HG02798 (cell line): ENCODE measurements around the gene NSF.
"Not testable (repeated sequence)": the region's sequence is repeated elsewhere in the genome, so short reads cannot be mapped to it uniquely, and the experiment has no call there.

ENCODE experiments used
- ATAC-seq: cut with Tn5 transposase; IDR thresholded peaks from one replicate; pipeline ENCODE4 v1.9.1; 2021; ENCODE audit warnings: mild to moderate bottlenecking; ENCODE audit not compliant: unreplicated experiment, poor library complexity

Gene NSF

DNA sequence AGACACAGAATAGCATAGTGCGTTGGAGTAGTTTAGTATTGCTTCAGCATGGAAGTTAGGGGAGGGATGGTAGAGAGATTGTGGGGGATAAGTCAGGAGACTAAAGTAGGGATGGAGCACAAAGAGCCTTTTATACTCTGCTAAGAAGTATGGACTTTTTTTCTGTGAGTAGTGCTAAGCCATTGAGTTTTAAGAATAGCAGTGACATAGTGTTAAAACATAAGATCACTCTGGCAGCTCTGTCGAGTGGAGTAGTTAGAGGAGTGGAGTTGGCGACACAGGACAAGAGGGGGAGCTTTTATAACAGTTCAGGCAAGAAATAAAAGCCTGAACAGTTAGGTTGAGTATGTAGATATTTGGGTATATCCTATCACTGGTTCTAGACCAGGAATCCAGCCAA, 106.1 kb downstream of the NSF start:
- not testable (repeated sequence) for ATAC-seq

DNA sequence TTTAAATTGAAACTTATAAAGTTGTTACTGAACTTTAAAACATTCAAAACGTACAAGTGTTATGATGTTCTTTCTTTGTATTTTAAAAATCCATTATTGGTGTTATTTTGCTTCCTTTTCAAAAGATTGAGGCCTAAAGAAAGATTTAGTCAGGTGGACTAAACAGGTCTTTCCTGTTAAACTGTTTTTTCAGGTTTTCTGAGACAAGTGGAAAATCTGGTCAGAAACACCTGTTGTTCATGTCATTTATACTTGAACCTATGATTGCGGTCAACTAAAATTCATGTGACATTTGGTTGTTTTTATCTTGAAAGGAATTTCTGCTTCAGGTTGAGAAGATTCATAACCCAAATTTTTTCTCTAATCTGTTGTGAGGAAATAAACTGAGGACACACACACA, 108.5 kb downstream of the NSF start:
- not testable (repeated sequence) for ATAC-seq

DNA sequence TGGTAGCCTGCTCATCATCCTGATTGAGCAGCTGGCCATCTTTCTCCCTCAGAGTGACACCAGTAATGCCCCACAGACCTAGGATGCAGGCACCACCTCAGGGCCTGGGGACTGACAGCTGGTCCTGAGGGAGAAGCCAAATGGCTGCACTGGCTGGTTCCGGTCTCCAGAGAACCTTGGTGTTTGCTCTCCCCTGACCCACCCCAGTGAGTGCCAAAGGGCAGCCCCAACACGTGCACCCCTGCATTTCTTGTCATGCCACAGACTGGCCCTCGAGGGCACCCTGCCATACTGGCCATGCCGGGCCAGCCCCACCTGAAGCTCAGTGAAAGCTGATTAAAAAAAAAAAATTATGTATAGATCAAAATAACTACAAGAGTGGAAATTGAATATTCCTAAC, 127.5 kb downstream of the NSF start:
- ATAC-seq: no peak

DNA sequence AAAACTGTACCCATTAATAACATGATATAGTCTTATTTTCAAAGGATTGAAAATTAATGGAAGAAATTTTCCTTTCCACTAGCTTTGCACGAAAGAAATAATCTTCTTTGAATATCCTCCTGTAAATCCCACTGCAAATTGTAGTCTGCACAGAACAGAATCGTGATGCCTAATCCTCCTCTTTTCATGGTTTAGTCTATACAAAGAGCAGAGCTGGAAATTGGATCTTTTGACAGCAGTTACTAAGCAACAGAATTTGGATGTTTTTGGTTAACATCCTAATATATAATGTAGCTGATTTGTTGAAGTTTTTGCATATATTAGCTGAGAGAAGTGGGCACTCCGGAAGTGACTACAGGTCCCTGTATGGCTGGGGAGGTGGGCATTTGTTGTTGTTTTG, 129.4 kb downstream of the NSF start:
- ATAC-seq: no peak

DNA sequence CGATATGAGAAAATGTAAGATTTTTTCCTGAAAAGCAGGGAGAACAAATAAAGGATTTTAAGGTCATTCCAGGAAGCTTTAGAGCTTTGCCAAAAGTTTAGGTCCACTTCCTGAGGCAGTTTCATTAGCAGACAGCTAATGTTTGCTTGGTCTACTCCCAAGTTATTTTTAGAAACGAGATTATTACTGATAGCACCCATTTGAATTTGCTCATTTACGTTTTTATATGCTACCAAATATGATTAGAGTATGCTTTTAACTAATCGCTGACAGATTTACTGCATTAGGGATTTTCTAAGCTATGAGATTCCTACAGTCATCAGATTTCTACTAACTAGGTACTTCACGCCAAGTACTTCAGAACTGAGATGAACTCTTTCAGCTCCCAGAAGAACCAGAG, 129.9 kb downstream of the NSF start:
- ATAC-seq: no peak

DNA sequence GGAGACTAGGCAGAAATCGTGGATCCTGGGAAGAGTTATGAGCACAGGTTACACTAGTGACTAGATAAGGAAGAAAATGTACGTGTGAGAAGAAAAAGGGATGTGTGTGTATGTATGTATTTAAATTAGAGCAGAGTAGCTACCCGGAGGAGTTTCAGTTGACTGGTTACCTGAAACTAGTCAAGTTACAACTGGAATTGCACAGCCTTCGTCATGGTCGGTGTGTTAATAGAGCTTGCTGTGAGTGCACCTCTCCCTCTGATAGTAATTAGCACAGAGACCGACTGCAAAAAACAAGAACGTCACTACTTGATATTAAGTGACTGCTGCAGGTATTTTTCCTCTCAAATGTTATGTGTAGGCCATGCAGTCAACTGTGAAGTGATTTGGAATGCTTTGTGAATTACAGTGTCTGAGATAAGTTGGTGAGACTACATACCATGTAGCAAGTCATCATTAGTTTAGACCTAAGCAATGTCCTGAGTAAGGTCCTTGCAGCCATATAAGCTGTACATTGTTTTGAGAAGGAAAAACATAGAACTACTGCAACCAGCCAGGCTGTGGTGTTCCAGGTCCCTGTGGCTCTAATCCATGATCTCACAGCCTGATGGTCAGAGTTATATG, 132.3 kb downstream of the NSF start:
- no peak for ATAC-seq

DNA sequence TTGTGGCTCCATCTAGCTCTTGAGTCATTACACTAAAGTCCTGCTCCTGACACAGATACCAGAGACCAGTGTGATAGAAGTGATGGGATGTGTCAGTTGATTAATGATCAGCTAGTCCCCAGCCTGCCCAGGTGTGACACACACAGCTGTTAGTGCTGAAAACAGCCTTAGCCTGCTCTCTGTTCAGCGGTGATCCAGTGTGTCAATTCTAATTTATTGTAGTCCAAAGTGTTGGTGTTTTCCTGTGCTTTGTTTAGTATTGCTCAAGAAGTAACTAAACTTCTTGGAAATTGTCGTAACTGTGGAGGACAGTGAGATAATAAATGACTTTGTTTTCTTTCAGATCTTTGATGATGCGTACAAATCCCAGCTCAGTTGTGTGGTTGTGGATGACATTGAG, 135.7 kb downstream of the NSF start:
- ATAC-seq: no peak

DNA sequence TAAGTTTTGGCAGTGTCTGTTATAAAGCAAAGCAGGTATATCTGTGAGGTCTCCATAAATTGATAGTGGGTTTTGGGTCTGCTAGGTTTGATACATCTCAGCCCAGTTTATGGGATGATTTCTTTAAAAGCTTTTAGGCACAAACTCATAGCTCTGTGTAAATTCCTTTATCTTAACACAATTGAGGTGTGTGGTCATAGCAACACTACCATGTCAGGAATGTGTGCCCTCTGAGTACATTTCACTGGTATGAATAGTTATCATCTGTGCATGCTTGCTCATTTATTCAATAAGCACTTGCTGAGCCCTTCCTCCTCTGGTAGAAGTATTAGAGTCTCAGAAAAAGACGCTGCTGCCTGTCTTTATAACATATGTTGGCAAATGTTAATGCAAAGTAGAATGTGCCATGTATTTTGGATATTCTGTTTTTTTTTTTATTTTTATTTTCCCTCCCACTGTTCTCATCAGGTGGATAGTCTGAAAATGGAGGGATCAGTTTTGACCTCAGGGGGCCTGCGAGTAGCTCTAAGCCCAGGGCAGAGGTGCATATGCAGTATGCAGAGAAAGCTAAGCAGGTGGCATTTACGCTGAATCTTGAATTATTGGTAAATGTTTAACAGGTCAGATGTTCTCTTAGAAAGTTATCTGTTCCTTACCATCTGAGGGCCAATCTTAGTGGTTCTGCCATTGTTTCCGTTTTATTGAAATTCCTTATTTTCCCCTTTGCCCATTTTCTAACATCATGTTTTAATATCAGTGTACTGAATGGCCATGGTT, 137.3 kb downstream of the NSF start:
- ATAC-seq: no peak

DNA sequence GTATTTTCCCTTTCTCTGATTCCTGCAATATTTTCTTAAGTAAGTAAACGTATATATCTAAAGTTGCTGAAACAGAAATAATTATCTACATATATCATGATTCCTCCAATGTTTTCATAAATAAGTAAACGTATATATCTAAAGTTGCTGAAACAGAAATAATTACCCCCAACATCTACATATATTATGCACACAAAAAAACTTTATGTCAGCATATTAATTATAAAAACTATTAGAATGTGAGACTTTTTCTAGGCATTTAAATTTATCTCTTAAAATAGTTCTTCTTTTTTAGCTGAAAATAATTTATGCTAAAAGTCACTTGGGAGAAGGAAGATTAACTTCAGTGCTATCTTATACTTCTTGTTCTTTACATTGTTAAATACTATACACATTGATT, 139.6 kb downstream of the NSF start:
- ATAC-seq: no peak

DNA sequence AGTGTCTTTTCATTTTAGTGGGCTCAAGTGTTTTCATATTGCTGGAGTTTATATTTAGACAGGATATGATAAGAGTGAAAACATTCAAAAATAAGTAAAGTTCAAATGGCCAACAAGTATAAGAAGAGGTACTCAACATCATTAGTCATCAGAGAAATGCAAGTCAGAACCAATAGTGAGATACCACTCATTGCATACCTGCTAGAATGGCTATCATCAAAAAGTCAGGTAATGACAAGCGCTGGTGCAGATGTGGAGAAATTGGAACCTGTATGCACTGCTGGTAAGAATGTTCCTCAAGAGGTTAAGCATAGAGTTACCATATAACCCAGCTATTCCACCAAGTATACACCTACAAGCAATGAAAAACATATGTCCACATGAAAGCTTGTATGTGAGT, 140.2 kb downstream of the NSF start:
- ATAC-seq: no peak

DNA sequence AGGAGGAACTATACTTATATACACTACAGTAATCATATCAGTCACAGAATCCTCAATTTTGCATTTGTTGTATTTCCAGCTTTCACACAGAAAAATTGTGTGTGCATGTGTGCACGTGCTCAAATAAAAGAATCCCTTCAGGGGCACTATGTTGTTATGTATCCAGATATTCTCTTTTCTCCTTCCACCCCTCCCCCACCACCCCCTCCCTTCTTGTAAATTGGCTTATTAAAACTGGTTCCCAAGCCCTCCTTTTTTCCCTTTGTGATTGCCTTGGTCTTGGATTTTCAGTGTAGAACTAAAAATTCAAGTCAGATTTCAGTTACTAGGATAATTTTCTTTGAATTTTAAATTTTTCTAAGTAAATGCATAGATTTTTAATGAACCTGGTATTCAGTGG, 141.7 kb downstream of the NSF start:
- ATAC-seq: no peak

DNA sequence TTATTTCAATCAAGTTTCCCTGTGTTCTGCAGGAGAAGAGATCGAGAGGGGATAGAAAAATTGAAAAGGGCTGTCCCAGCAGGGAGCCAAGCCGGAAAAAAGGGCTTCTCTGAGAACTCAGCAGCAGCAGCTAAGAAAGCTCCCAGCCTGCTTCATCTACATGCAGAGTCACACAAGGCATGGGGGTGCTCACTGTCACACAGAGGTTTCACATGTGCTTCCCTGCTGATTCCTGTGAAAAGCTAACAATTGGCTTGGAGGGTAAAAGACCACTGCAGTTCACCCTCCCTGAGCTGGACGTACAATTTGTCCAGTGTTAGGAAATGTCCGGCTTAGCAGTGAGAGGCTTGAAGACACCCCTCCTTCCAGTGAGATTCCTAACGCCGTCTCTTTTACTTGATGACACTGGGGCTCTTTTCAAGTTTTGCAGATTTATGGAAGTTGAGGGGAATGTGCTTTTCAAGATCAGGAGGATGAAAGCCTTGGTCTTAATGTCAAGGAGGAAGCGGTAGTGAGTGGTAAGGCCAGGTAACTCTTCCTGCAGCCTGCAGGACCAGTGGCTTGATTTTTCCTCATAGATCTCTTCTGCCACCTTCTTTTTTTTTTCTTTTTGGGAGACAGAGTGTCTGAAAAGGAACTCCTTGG, 142.4 kb downstream of the NSF start:
- ATAC-seq: no peak

DNA sequence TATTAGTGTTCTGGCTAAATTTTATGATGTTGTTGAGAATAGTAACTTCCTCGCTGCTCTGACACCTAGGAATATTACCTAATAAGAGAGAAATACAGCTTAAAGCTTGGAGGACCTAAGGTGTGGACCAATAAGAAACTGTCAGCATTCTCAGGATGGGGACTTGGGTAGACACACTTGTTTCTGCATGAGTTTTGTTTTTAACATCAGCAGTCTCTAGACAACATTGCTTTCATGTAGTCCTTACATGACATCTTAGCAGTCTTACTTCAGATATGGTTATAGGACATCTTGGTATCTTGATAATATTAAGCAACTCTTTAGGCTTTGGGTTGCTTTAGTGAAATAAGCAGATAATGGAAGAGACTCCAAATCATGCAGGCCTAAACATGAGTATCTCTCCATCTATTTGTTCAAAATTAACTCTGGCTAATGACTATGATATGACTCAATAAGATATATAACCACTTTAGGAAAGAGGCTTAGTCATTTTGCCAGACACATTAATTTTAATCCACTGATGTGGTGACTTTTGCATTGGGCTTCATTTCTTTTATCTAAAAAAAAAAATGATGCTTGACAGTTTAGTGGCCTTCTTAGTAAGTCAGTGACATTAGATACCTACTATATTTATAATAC, 143.5 kb downstream of the NSF start:
- no peak for ATAC-seq

DNA sequence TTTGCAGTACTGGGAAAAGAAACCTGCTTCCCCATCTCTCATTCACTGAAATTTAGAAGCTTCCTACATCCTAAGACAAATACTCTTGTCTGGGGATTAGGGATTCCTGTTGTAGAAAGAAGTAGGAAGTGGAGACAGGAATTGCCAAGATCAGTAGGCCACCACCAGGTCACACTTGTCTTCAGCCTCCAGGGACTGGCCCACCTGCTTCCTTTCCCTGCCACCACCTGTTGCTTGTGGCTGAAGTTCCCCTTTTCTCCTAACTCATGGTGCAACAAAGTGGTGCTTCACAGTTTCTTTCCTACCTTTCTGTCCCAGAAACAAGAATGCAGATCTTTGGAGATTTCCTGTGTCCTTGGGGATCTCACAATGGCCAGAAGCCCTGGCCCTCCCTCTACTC, 145.6 kb downstream of the NSF start:
- no peak for ATAC-seq

DNA sequence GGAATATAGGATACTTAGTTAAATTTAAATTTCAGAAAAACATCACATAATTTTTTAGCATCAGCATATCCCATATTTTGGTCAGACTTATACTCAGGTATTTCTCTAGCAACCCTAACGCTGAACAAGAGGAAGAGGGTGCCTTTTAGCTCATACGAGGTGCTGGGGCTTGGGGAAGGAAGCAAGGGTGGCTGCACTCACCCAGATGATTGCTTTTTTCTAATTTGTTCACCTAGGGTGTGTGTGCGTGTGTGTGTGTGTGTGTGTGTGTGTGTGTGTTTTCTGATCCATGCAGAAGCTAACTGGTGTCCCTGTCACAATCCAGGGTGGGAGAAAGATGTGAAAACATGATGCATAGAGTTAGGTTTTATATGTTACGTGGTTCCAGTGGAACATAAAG, 146.9 kb downstream of the NSF start:
- ATAC-seq: no peak

DNA sequence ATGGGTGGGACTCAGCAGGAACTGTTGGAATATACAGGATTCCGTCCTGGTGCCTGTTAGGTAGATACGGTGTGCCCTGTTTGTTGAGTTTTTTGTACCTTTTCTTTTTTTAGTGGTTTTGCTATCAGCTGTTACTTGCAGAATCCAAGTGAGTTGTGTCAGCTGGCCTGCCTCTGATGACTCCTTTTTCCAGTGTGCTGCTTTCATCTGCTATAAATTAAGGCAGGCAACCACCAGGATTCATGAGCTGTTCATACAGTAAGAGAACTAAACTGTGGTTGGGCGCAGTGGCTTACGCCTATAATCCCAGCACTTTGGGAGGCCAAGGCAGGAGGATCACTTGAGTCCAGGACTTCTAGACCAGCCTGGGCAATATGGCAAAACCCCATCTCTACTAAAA, 148.1 kb downstream of the NSF start:
- ATAC-seq: no peak

DNA sequence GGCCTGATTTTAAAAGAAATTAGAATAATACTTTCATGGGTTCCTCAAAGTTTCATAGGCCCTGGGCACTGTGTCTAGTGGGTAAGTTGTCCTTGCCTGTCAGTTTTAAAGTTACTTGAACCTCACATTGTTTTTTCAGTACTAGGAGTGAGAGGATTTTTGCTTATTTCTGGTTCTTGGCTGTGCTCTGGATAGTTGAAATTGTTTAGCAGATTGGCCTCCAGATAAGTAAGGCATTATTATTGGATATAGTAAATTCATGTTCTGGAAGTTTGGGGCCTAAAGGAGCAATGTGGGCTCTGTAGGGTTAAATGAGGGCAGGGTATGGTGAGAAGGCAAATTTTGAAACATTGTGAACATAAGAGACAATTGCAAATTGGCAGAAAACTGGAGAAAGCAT, 149.5 kb downstream of the NSF start:
- no peak for ATAC-seq

DNA sequence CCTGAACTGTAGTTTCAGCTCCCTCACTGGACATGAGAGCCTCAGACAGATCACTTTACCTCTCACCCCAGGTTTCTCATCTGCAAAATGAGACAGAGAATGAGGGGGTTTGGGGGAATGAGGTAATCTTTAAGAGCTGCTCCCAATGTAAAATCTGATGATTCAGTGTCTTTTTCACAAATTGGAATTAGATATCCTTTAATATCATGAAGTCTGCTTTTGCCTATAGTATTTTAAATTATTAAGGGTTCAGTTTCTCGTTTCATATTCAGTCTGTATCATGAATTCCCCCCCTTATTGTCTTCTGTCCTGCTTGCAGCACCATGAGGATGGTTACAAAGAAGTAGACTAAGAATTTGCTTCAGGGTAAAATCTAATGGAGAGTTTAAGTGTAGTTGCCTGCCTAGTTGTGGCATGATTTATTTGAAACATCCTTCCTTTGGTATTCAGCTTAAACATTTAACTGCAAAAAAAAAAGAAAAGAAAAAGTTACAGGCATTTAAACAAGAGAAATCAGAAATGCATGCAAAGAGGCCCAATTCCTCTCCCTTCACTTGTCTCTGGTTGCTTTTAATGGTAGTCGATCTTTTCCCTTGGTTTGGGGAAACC, 150.8 kb downstream of the NSF start:
- no peak for ATAC-seq

DNA sequence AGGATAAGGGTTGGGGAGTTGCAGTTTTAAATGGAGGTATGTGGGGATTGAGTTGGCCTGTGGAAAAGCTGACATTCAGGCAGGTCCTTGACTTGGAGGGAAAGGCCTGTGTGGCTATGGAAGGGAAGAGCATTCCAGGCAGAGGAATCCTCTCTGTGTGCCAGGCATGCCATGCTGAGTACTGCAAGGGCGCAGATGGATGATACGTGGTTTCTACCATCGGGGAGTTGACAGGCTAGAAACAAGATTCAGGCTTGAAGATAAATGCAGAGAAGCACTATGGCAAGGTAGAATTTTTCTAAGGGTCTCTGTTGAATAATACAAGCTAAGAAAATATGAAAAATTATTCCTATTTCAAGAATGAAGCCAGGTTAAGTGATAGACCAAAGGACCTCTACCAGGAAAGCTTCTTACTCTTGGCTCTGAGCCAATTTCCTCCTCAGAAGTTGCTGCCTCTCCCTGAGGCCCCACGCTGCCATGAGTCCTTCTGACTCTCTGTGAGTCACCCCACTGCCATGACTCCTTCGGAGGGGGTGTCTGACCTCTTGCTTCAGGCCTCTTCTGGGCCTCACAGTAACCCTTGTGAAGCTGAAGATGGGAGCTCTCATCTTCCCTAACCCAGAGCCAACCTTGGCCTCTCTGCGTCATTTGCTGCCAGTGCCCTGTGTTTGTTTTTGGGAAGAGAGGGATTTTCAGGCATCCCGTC, 152.2 kb downstream of the NSF start:
- no peak for ATAC-seq

DNA sequence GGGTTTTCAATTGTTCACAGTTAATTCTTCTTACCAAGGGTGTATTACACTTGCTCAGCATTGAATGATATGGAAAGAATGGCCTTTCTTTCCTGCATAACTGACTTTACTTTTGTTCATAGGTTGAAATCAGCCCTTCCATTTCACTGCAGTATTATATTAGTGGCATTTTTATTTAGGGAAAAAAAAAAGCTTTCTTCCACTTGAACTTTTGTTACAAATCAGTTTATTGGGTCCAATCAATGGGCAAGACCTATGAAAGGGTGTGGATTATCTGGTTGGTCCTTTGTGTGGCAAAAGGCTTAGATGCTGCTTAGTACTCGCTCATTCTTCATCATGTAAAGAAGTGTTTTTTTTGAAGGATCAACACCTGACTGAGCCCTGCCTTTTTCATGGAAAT, 154.0 kb downstream of the NSF start:
- ATAC-seq: no peak
